HepG2 (cell line): Measurements from ENCODE around the gene PGPEP1. TPM values are rescaled to one million over a fixed set of nuclear protein-coding genes. Genes with fewer than 3 reads are reported as not detected.
A peak's percentile ranks its signal among the peaks of the same experiment; 100 is the strongest.

ENCODE experiments used
- ATAC-seq: fragments of 200-7000 bp; cut with Tn5 transposase; 3 replicates; pipeline ENCODE4 v1.9.1; 2020; ENCODE audit warnings: mild to moderate bottlenecking, moderate library complexity
- BruUV-seq: library from RNA; stranded (reverse); fragments of 400-500 nt; replicated peaks from 2 replicates; lab custom pipeline; 2021; lab: Mats Ljungman, UMichigan
- CTCF ChIA-PET: fragments of 300-600 bp; formaldehyde crosslinking; extraction: SDS; loops from one replicate; lab custom pipeline; 2021; ENCODE audit warnings: low total read pairs, inconsistent platforms, low intra/inter-chr PET ratio; lab: Yijun Ruan, JAX
- POLR2A ChIA-PET: fragments of 350-600 bp; sonication (Branson Sonifier 250); formaldehyde crosslinking; loops from one replicate; lab custom pipeline; 2020; ENCODE audit warnings: antibody characterized with exemption, inconsistent platforms; lab: Yijun Ruan, JAX
- DNase-seq: peaks from one replicate; pipeline ENCODE4 v3.0.0-alpha.2; 2015; ENCODE audit warnings: low spot score
- FAIRE-seq: peaks from 3 replicates; lab custom pipeline; 2011; peaks lifted over from hg19 to GRCh38; lab: Jason Lieb, UNC
- H2AFZ ChIP-seq: one replicate; pipeline ENCODE4 v1.6.1; 2011; ENCODE audit warnings: low read length, inconsistent platforms
- H3K27ac ChIP-seq: fragments of 300-600 bp; 3 replicates; pipeline ENCODE4 v1.8.0; 2011; ENCODE audit warnings: mixed run types, mild to moderate bottlenecking, mixed read lengths, low read length, inconsistent platforms; ENCODE audit not compliant: insufficient read depth; ENCODE audit errors: extremely low read length
- H3K27me3 ChIP-seq, 2 experiments: fragments of 200-600 bp in 1 of 2; 2 replicates in 1 of 2; 3 replicates in 1 of 2; pipeline versions ENCODE4 v1.6.0 to v1.8.0; 2011; ENCODE audit warnings: low read length in 2 of 2, mild to moderate bottlenecking in 2 of 2, moderate library complexity in 2 of 2, inconsistent platforms in 1 of 2; ENCODE audit not compliant: insufficient read depth in 2 of 2, control insufficient read depth in 1 of 2
- H3K36me3 ChIP-seq, 2 experiments: fragments of 200-600 bp in 1 of 2; replicated peaks in 1 of 2; 2 replicates in 1 of 2; 3 replicates in 1 of 2; pipeline versions ENCODE4 v1.5.1 to v1.8.0; 2011; ENCODE audit warnings: low read length in 2 of 2, inconsistent platforms in 1 of 2; ENCODE audit not compliant: insufficient read depth in 2 of 2, control insufficient read depth in 1 of 2
- H3K4me1 ChIP-seq: 2 replicates; pipeline ENCODE4 v1.5.1; 2012; ENCODE audit warnings: low read length, inconsistent platforms; ENCODE audit not compliant: insufficient read depth
- H3K4me2 ChIP-seq: 2 replicates; pipeline ENCODE4 v1.6.0; 2011; ENCODE audit warnings: low read depth, low read length, inconsistent platforms
- H3K4me3 ChIP-seq, 3 experiments: fragments of 200-600 bp in 1 of 3; sonication (generic), shearing (Covaris generic) in 1 of 3; replicated peaks in 1 of 3; 2 replicates each; pipeline ENCODE4 v1.5.1; 2011 to 2016; ENCODE audit warnings: low read length in 3 of 3, inconsistent platforms in 2 of 3, low read depth in 2 of 3, mild to moderate bottlenecking in 2 of 3, control low read depth in 1 of 3, mixed read lengths in 1 of 3; ENCODE audit not compliant: insufficient read depth in 1 of 3
- H3K79me2 ChIP-seq: one replicate; pipeline ENCODE4 v1.6.1; 2011; ENCODE audit warnings: low read length, inconsistent platforms; ENCODE audit not compliant: insufficient read depth
- H3K9ac ChIP-seq: 2 replicates; pipeline ENCODE4 v1.6.0; 2011; ENCODE audit warnings: mild to moderate bottlenecking, low read depth, low read length, inconsistent platforms; ENCODE audit not compliant: insufficient read depth
- H3K9me3 ChIP-seq: 2 replicates; pipeline ENCODE4 v1.5.1; 2012; ENCODE audit warnings: mild to moderate bottlenecking, low read length
- H4K20me1 ChIP-seq: 2 replicates; pipeline ENCODE4 v1.6.0; 2011; ENCODE audit warnings: inconsistent platforms, mild to moderate bottlenecking, low read length, moderate library complexity; ENCODE audit not compliant: insufficient read depth
- ARNT ChIP-seq: fragments of 450-650 bp; IDR thresholded peaks from 2 replicates; pipeline ENCODE4 v1.6.1; 2017
- CBX5 ChIP-seq: sonication (generic); formaldehyde crosslinking; IDR thresholded peaks from 2 replicates; pipeline ENCODE4 v1.4.0; 2020; ENCODE audit warnings: missing genetic modification reagents, borderline replicate concordance
- CENPX ChIP-seq: sonication (generic); formaldehyde crosslinking; IDR thresholded peaks from 2 replicates; pipeline ENCODE4 v1.9.0; 2021; ENCODE audit warnings: mild to moderate bottlenecking, missing genetic modification reagents, moderate library complexity
- HDAC1 ChIP-seq: sonication (generic); formaldehyde crosslinking; IDR thresholded peaks from 2 replicates; pipeline ENCODE4 v1.5.1; 2020; ENCODE audit warnings: mild to moderate bottlenecking, missing genetic modification reagents
- HNRNPLL ChIP-seq: fragments of 200-400 bp; formaldehyde crosslinking; IDR thresholded peaks from 2 replicates; pipeline ENCODE4 v1.6.1; 2017; ENCODE audit warnings: mild to moderate bottlenecking, low read depth, low read length; ENCODE audit not compliant: poor library complexity, severe bottlenecking
- MED8 ChIP-seq: sonication (generic); formaldehyde crosslinking; IDR thresholded peaks from 2 replicates; pipeline ENCODE4 v1.8.1; 2023; ENCODE audit warnings: mild to moderate bottlenecking, missing genetic modification reagents; ENCODE audit not compliant: insufficient replicate concordance
- TGIF2 ChIP-seq: IDR thresholded peaks from 2 replicates; pipeline ENCODE4 v1.6.1; 2016; ENCODE audit warnings: control low read depth, missing compliant biosample characterization
- YEATS2 ChIP-seq: sonication (generic); formaldehyde crosslinking; IDR thresholded peaks from 2 replicates; pipeline ENCODE4 v1.4.0; 2020; ENCODE audit warnings: missing genetic modification reagents, borderline replicate concordance
- ZNF737 ChIP-seq: sonication (generic); formaldehyde crosslinking; IDR thresholded peaks from 2 replicates; pipeline ENCODE4 v1.5.0; 2020; ENCODE audit warnings: missing genetic modification reagents, mild to moderate bottlenecking, borderline replicate concordance
- ZNF773 ChIP-seq: sonication (generic); formaldehyde crosslinking; IDR thresholded peaks from 2 replicates; pipeline ENCODE4 v1.4.0; 2020; ENCODE audit warnings: missing genetic modification reagents, borderline replicate concordance
- WGBS: methylation state at CpG from one replicate; pipeline ENCODE4 v1.1.6; 2017; ENCODE audit warnings: low lambda C conversion rate; 5-methylcytosine and 5-hydroxymethylcytosine counted together
- in situ Hi-C: cut with HindIII; loops from 2 replicates; pipeline ENCODE4 v1.10.0; 2017; ENCODE audit warnings: low pct_unique_long_range_greater_than_20kb; ENCODE audit not compliant: extremely low pct_ligation_motif_present
- intact Hi-C: fragments of 100-400 bp; cut with micrococcal nuclease; formaldehyde crosslinking; loops from one replicate; pipeline ENCODE4 v1.10.0; 2022; ENCODE audit not compliant: unreplicated experiment
- polyA plus RNA-seq, 8 experiments: library from polyadenylated mRNA; depleted of rRNA in 3 of 8; stranded (reverse) in 7 of 8; unstranded in 1 of 8; fragments of >200 nt; fragmentation: Illumina TruSeq in 4 of 8; extraction: Trizol in 4 of 8; gene quantifications; 2 replicates each; pipeline versions ENCODE4 v1.2.1 to v1.2.3, GENCODE V29; 2011 to 2016; ENCODE audit warnings: low read depth in 4 of 8, missing spikeins in 1 of 8, mixed read lengths in 1 of 8; ENCODE audit not compliant: insufficient read depth in 1 of 8
- total RNA-seq, 5 experiments: library from RNA; depleted of rRNA; stranded (reverse); fragments of >200 nt; fragmentation: Illumina TruSeq; extraction: Trizol; gene quantifications; 2 replicates each; pipeline ENCODE4 v1.2.3, GENCODE V29; 2016; ENCODE audit warnings: low read depth in 1 of 5
- TF ChIP-seq, protein P1 (sequence below): sonication (generic); formaldehyde crosslinking; IDR thresholded peaks from 2 replicates; pipeline ENCODE4 v1.9.0; 2021; ENCODE audit warnings: missing genetic modification reagents, borderline replicate concordance
- TF ChIP-seq, protein P2 (sequence below): sonication (generic); formaldehyde crosslinking; IDR thresholded peaks from 2 replicates; pipeline ENCODE4 v1.4.0; 2020; ENCODE audit warnings: missing genetic modification reagents, borderline replicate concordance
- TF ChIP-seq, protein P3 (sequence below): fragments of 450-650 bp; IDR thresholded peaks from 2 replicates; pipeline ENCODE4 v1.6.1; 2017
- TF ChIP-seq, protein P4 (sequence below): sonication (generic); formaldehyde crosslinking; IDR thresholded peaks from 2 replicates; pipeline ENCODE4 v1.8.1; 2023; ENCODE audit warnings: mild to moderate bottlenecking, missing genetic modification reagents

The PGPEP1 gene
- total and polyA plus RNA-seq, 2 of the 13 experiments (the other 11 are each of a cell fraction or from before 2014, with no cell fraction given), result 53.1 to 56.6 TPM

DNA sequence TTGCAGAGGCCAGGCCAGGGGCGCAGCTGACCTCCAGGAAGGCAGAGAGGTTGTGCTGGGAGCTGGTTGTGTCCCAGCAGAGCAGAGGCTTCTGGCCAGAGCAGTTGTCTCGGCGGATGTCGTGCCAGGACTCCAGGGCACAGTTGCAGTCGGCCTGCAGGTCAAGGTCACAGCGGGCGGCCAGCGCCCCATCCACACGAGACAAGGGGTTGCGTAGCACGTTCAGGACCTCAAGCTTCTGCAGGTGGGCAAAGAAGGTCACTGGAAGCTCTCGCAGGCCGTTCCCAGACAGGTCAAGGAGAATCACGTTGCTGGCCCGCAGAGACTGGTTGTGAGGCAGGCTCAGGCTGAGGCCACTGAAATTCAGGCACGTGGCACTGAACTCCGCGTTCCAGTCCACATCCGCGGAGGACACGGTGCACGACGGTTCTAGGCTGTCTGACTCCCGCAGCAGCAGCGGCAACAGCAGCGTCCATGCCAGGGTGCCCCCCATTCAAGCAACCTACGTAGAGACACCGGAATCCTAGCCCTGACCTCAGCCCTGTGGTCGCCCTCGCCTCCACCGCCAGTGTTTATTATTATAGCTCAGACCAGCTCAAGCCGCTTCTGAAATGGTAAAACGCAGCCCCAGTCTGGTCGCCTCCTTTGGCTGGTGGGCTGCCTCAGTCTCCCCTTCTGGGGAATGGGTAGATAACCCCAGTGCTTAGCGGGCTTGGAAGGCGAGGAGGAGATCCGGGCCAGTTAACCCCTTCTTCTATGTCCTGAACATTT is 56.3 kb downstream of the PGPEP1 start:
- 24% methylated on average over 8 of the region's 37 CpGs for WGBS
- ATAC-seq (peak; percentile 62), DNase-seq (no peak), FAIRE-seq (no peak)
- POLR2A ChIA-PET, result interaction anchor here (1.1 to 2.5 kb wide), 4 partner anchors 8 to 32 kb away, joined by 4 to 12 read pairs (median 8); partner anchors contain the start of gene GDF15
- CTCF ChIA-PET, result no interaction called here
- intact Hi-C loops, result no loop called here
- peaks cover 0 to 17% of the 10 kb centered on the region in 2 experiments; a peak in 4 of 5 replicates for H3K27me3 ChIP-seq
- H3K4me1 ChIP-seq, result peaks cover 53% of the 10 kb centered on the region
- in situ Hi-C loops, result no loop called here
- H3K27ac ChIP-seq, result no peak overlapping the region
- BruUV-seq, result no TSS peak
- H3K9me3 ChIP-seq, result no peaks in the 10 kb centered on the region
- no peaks in the 10 kb centered on the region for H3K79me2 ChIP-seq
- H3K4me3 ChIP-seq, result peak overlapping the region in 2 of 3 experiments; percentile 15 to 60; a peak in 4 of 6 replicates
- no peaks in the 10 kb centered on the region for H3K36me3 ChIP-seq
- no peaks in the 10 kb centered on the region for H4K20me1 ChIP-seq
- no peak overlapping the region for H2AFZ ChIP-seq
- peak overlapping the region; percentile 52 for H3K9ac ChIP-seq
- peak overlapping the region; percentile 83 for H3K4me2 ChIP-seq
- TF ChIP-seq TGIF2 (no peak), CBX5 (CRISPR knock-in tag) (peak; percentile 49; the same call in 1 of the 2 replicates), YEATS2 (CRISPR knock-in tag) (no peak), HDAC1 (0 out of 2 replicates have a peak, but pooled peaks have one; percentile 44), ARNT (no peak), MED8 (CRISPR knock-in tag) (no peak), ZNF773 (CRISPR knock-in tag) (peak; percentile 13; the same call in 1 of the 2 replicates), CENPX (CRISPR knock-in tag) (no peak), ZNF737 (no peak), HNRNPLL (peak; percentile 22)
- TF ChIP-seq, protein P1, sequence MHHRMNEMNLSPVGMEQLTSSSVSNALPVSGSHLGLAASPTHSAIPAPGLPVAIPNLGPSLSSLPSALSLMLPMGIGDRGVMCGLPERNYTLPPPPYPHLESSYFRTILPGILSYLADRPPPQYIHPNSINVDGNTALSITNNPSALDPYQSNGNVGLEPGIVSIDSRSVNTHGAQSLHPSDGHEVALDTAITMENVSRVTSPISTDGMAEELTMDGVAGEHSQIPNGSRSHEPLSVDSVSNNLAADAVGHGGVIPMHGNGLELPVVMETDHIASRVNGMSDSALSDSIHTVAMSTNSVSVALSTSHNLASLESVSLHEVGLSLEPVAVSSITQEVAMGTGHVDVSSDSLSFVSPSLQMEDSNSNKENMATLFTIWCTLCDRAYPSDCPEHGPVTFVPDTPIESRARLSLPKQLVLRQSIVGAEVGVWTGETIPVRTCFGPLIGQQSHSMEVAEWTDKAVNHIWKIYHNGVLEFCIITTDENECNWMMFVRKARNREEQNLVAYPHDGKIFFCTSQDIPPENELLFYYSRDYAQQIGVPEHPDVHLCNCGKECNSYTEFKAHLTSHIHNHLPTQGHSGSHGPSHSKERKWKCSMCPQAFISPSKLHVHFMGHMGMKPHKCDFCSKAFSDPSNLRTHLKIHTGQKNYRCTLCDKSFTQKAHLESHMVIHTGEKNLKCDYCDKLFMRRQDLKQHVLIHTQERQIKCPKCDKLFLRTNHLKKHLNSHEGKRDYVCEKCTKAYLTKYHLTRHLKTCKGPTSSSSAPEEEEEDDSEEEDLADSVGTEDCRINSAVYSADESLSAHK (CRISPR knock-in tag), result no peak
- TF ChIP-seq, protein P2, sequence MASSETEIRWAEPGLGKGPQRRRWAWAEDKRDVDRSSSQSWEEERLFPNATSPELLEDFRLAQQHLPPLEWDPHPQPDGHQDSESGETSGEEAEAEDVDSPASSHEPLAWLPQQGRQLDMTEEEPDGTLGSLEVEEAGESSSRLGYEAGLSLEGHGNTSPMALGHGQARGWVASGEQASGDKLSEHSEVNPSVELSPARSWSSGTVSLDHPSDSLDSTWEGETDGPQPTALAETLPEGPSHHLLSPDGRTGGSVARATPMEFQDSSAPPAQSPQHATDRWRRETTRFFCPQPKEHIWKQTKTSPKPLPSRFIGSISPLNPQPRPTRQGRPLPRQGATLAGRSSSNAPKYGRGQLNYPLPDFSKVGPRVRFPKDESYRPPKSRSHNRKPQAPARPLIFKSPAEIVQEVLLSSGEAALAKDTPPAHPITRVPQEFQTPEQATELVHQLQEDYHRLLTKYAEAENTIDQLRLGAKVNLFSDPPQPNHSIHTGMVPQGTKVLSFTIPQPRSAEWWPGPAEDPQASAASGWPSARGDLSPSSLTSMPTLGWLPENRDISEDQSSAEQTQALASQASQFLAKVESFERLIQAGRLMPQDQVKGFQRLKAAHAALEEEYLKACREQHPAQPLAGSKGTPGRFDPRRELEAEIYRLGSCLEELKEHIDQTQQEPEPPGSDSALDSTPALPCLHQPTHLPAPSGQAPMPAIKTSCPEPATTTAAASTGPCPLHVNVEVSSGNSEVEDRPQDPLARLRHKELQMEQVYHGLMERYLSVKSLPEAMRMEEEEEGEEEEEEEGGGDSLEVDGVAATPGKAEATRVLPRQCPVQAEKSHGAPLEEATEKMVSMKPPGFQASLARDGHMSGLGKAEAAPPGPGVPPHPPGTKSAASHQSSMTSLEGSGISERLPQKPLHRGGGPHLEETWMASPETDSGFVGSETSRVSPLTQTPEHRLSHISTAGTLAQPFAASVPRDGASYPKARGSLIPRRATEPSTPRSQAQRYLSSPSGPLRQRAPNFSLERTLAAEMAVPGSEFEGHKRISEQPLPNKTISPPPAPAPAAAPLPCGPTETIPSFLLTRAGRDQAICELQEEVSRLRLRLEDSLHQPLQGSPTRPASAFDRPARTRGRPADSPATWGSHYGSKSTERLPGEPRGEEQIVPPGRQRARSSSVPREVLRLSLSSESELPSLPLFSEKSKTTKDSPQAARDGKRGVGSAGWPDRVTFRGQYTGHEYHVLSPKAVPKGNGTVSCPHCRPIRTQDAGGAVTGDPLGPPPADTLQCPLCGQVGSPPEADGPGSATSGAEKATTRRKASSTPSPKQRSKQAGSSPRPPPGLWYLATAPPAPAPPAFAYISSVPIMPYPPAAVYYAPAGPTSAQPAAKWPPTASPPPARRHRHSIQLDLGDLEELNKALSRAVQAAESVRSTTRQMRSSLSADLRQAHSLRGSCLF, result no peak
- TF ChIP-seq, protein P3, sequence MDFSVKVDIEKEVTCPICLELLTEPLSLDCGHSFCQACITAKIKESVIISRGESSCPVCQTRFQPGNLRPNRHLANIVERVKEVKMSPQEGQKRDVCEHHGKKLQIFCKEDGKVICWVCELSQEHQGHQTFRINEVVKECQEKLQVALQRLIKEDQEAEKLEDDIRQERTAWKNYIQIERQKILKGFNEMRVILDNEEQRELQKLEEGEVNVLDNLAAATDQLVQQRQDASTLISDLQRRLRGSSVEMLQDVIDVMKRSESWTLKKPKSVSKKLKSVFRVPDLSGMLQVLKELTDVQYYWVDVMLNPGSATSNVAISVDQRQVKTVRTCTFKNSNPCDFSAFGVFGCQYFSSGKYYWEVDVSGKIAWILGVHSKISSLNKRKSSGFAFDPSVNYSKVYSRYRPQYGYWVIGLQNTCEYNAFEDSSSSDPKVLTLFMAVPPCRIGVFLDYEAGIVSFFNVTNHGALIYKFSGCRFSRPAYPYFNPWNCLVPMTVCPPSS, result no peak
- TF ChIP-seq, protein P4, sequence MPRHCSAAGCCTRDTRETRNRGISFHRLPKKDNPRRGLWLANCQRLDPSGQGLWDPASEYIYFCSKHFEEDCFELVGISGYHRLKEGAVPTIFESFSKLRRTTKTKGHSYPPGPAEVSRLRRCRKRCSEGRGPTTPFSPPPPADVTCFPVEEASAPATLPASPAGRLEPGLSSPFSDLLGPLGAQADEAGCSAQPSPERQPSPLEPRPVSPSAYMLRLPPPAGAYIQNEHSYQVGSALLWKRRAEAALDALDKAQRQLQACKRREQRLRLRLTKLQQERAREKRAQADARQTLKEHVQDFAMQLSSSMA, result no peak
